Measurements from ENCODE around the gene EML4. TPM values are rescaled to one million over a fixed set of nuclear protein-coding genes. Genes with fewer than 3 reads are reported as not detected.

The EML4 gene
- total RNA-seq, 2 experiments from 2014 or later = 72.1 to 74.1 TPM

DNA sequence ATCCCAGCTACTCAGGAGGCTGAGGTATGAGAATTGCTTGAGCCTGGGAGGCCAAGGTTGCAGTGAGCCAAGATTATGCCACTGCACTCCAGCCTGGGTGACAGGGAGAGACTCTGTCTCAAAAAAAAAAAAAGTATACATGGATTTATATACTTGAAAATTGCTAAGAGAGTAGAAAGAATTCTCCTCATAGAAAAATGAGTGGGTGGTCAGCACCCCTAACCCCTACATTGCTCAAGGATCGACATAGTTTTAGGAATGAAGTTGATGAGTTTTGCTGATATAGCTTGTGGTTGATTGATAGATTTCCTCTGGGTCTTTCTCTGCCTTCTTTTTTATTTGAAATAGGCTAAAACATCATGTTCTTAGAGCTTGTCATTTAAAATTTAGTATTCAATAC is 58.9 kb downstream of the EML4 start:
- Mint-ChIP-seq H3K27ac (no peak overlapping the region), H3K36me3 (ENCODE audit: low read depth) (peaks cover 2% of the 10 kb centered on the region)

DNA sequence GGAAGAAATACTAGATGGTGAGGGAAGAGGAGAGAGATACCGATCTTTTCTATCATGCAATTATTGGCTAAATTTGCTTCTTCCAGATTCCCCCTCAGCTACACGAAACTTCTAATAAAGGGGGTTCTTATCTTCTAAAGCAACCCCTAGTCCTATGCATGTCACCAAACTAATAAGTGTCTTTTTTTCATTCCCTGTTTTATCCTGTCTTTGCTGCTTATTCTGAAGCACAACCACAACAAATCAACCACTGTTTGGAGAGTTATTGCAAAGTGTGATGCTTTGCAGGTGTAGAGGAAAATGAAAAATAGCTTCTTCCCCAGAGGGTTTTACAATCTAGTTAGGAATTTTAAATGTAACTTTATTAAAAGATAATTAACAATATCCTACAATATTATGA is 60.8 kb downstream of the EML4 start:
- no peaks in the 10 kb centered on the region for H3K27me3 Mint-ChIP-seq
- peaks cover 57% of the 10 kb centered on the region for H3K4me1 Mint-ChIP-seq
- H3K4me3 Mint-ChIP-seq = no peak overlapping the region
- ChIA-PET CTCF (interaction anchor here (0.6 to 2.1 kb wide), 7 partner anchors 9 to 135 kb away, joined by 3 to 5 read pairs (median 3); no protein-coding TSS in a partner anchor), POLR2A (interaction anchor here (0.7 kb wide), 1 partner anchor 14 kb away, joined by 3 read pairs; no protein-coding TSS in a partner anchor)
- no peaks in the 10 kb centered on the region for H3K36me3 Mint-ChIP-seq (ENCODE audit: low read depth)
- DNase-seq = no peak
- H3K27ac Mint-ChIP-seq = no peak overlapping the region
- intact Hi-C loops (cut with DNase I, micrococcal nuclease) = loop anchor here in 1 of 2 experiments (5.0 kb wide), 1 partner anchor 33 kb away; no protein-coding TSS in a partner anchor
- ATAC-seq = no peak
- no peaks in the 10 kb centered on the region for H3K9me3 Mint-ChIP-seq (ENCODE audit: low read depth)

More for the DNA sequence above, 58.9 kb downstream of the EML4 start:
- POLR2A ChIA-PET = no interaction called here
- ATAC-seq (no peak), DNase-seq (no peak)
- no peaks in the 10 kb centered on the region for H3K27me3 Mint-ChIP-seq
- CTCF ChIA-PET = interaction anchor here (0.6 to 2.1 kb wide), 4 partner anchors 11 to 166 kb away, joined by 3 to 6 read pairs (median 4); no protein-coding TSS in a partner anchor
- no peak overlapping the region for H3K4me3 Mint-ChIP-seq
- intact Hi-C loops (cut with DNase I, micrococcal nuclease) = no loop called here
- no peaks in the 10 kb centered on the region for H3K9me3 Mint-ChIP-seq (ENCODE audit: low read depth)
- H3K4me1 Mint-ChIP-seq = peaks cover 69% of the 10 kb centered on the region

DNA sequence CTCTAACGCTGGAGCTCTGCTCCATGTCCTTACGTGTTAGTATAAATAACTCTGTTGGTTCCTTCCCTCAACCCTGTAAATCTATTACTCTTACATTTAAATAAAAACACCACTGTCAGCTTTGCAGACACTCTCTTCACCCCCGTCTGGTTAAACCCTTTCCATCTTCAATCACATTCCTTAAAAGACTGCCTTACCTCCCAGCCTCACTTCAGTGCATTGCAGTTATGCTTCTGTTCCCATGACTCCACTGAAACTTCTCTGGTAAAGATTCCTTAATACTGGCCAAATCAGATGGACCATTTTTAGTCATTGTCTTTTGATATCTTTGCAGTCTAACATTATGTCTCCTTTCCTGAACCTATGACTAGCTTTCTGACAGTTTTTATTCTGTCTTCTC is 61.7 kb downstream of the EML4 start:
- ATAC-seq = no peak
- H3K36me3 Mint-ChIP-seq (ENCODE audit: low read depth) = no peaks in the 10 kb centered on the region
- no peaks in the 10 kb centered on the region for H3K27me3 Mint-ChIP-seq
- H3K4me3 Mint-ChIP-seq = no peak overlapping the region
- H3K27ac Mint-ChIP-seq = no peak overlapping the region
- no peaks in the 10 kb centered on the region for H3K9me3 Mint-ChIP-seq (ENCODE audit: low read depth)
- intact Hi-C loops (cut with DNase I, micrococcal nuclease) = loop anchor here in 1 of 2 experiments (5.0 kb wide), 1 partner anchor 34 kb away; no protein-coding TSS in a partner anchor
- CTCF ChIA-PET = interaction anchor here (1.1 to 1.2 kb wide), 2 partner anchors 10 to 35 kb away, joined by 3 to 4 read pairs; no protein-coding TSS in a partner anchor
- peaks cover 59% of the 10 kb centered on the region for H3K4me1 Mint-ChIP-seq
- POLR2A ChIA-PET = no interaction called here
- DNase-seq = no peak

DNA sequence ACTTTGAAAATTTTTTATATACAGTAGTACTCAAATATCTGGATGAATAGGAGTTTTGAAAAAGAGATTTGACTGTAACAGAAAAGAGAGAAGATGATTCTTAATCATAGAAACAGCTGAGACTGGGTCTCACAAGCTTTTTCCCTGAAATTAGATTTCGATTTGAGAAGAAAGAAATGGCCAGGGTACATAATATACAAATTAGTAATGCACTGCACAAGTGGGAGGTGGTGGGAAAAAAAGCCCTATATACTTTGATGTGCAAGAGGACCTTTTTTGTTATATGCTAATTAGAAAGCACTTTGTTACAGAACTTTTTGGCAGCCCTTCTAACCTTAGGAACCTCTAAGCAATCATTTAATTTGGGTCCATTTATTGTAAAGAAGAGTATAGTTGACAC is 62.9 kb downstream of the EML4 start:
- intact Hi-C loops (cut with DNase I, micrococcal nuclease) = loop anchor here in 1 of 2 experiments (5.0 kb wide), 1 partner anchor 35 kb away; no protein-coding TSS in a partner anchor
- ChIA-PET CTCF (interaction anchor here (1.1 kb wide), 1 partner anchor 36 kb away, joined by 3 read pairs; no protein-coding TSS in a partner anchor), POLR2A (interaction anchor here (0.7 to 0.9 kb wide), 4 partner anchors 11 to 669 kb away, joined by 3 to 4 read pairs (median 3); no protein-coding TSS in a partner anchor)
- H3K9me3 Mint-ChIP-seq (ENCODE audit: low read depth) = no peaks in the 10 kb centered on the region
- peak; percentile 74 for ATAC-seq
- DNase-seq = no peak
- H3K27me3 Mint-ChIP-seq = no peaks in the 10 kb centered on the region
- peaks cover 65% of the 10 kb centered on the region for H3K4me1 Mint-ChIP-seq
- H3K4me3 Mint-ChIP-seq = no peak overlapping the region
- no peaks in the 10 kb centered on the region for H3K36me3 Mint-ChIP-seq (ENCODE audit: low read depth)
- H3K27ac Mint-ChIP-seq = no peak overlapping the region

DNA sequence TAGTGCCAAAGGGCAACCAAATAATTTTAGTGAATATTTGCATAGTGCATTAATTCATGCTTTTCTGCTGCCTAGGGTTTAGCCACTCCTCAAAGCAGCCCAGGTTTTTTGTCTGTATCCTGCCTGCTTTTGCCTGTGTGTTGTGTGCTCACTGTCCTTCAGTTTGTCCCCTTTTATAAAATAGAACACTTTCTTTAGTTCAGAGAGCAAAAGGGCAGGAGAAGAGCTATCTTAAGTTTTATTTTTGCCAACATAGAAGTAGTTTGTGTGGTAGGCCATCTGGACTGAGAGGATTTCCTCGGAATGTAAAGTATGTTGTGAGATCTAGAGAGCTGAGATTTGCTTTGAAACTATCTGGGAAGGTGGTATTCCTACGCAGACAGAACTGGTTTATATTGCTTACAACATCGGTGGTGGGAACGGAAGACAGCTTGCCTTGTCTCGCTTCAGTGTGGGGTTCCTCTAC is 64.9 kb downstream of the EML4 start:
- peaks cover 72% of the 10 kb centered on the region for H3K4me1 Mint-ChIP-seq
- H3K27me3 Mint-ChIP-seq = no peaks in the 10 kb centered on the region
- no peak overlapping the region for H3K4me3 Mint-ChIP-seq
- ChIA-PET CTCF (interaction anchor here (0.8 to 1.6 kb wide), 4 partner anchors 12 to 144 kb away, joined by 3 to 5 read pairs (median 4); no protein-coding TSS in a partner anchor), POLR2A (no interaction called here)
- no peak for DNase-seq
- no peaks in the 10 kb centered on the region for H3K36me3 Mint-ChIP-seq (ENCODE audit: low read depth)
- intact Hi-C loops (cut with DNase I, micrococcal nuclease) = loop anchor here in 1 of 2 experiments (5.0 kb wide), 1 partner anchor 37 kb away; no protein-coding TSS in a partner anchor
- H3K27ac Mint-ChIP-seq = no peak overlapping the region
- no peak for ATAC-seq
- no peaks in the 10 kb centered on the region for H3K9me3 Mint-ChIP-seq (ENCODE audit: low read depth)

DNA sequence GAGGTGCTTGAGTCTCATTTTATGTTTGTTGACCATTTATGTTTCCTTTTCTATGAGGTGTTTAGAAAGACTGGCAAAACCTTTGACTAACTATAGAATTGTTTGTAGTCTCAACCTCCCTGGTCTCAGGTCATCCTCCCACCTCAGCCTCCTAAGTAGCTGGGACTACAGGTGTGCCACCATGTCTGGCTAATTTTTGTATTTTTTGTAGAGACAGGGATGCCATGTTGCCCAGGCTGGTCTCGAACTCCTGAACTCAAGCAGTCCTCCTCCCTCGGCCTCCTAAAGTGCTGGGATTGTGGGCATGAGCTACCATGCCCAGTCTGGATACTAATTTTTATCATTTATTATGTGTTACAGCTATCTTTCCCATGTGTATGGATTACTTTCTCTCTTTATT is 67.8 kb downstream of the EML4 start:
- intact Hi-C loops (cut with DNase I, micrococcal nuclease) = loop anchor here (5.0 kb wide), 2 partner anchors 65 to 370 kb away; no protein-coding TSS in a partner anchor
- ChIA-PET POLR2A (no interaction called here), CTCF (interaction anchor here (1.0 to 9.0 kb wide), 6 partner anchors 22 to 149 kb away, joined by 3 to 64 read pairs (median 4); no protein-coding TSS in a partner anchor)
- Mint-ChIP-seq H3K4me1 (peaks cover 74% of the 10 kb centered on the region), H3K27me3 (no peaks in the 10 kb centered on the region), H3K9me3 (ENCODE audit: low read depth) (no peaks in the 10 kb centered on the region), H3K4me3 (no peak overlapping the region), H3K27ac (no peak overlapping the region), H3K36me3 (ENCODE audit: low read depth) (no peaks in the 10 kb centered on the region)
- ATAC-seq (no peak), DNase-seq (no peak)

DNA sequence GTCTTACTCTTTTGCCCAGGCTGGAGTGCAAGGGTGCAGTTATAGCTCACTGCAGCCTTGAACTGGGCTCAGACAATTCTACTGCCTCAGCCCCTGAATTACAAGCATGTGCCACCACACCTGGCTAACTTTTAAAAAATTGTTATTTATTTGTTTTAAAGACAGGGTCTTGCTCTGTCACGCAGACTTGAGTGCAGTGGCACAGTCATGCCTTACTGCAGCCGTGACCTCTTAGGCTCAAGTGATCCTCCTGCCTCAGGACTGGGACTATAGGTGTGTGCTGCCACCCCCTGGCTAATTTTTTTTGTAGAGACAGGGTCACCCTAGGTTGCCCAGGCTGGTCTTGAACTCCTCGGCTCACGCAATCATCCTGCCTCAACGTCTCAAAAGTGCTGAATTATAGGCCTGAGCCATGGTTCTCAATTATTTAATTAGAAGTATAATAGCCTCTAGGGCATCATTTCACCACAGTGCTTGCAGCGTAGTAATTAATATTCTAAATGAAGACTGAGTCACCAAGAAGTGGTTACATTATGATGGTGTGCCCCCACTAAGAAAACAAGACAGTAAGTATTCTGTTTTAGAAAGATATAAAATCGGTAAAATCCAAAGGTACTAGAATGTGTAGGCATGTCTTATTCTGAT is 69.6 kb downstream of the EML4 start:
- DNase-seq = peak; percentile 66
- Mint-ChIP-seq H3K27me3 (no peaks in the 10 kb centered on the region), H3K4me1 (peaks cover 79% of the 10 kb centered on the region), H3K36me3 (ENCODE audit: low read depth) (no peaks in the 10 kb centered on the region), H3K4me3 (no peak overlapping the region), H3K9me3 (ENCODE audit: low read depth) (no peaks in the 10 kb centered on the region), H3K27ac (no peak overlapping the region)
- POLR2A ChIA-PET = interaction anchor here (0.7 kb wide), 1 partner anchor 128 kb away, joined by 6 read pairs; no protein-coding TSS in a partner anchor
- intact Hi-C loops (cut with DNase I, micrococcal nuclease) = loop anchor here (1.0 to 5.0 kb wide), 3 partner anchors 66 to 371 kb away; no protein-coding TSS in a partner anchor
- ATAC-seq = peak; percentile 91
- CTCF ChIA-PET = interaction anchor here (0.8 to 9.0 kb wide), 12 partner anchors 10 to 152 kb away, joined by 3 to 64 read pairs (median 4); no protein-coding TSS in a partner anchor

DNA sequence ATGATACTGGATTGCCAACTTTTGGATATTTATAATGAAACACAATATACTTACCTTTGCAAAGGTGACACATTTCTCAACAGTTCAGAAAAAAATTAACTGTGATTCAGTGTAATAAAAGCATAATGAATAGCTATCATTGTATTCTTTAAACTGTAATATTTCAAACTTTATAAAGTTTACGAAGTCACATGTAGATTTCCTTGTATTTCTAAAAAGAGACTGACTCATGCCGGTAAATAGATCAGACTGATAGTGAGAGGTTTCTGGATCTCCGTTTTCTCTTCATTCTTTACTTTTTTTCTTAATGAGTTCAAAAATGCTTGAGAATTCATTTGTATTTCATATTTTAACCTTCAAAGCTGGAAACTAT is 70.1 kb downstream of the EML4 start:
- H3K27ac Mint-ChIP-seq = no peak overlapping the region
- H3K4me1 Mint-ChIP-seq = peaks cover 77% of the 10 kb centered on the region
- H3K36me3 Mint-ChIP-seq (ENCODE audit: low read depth) = no peaks in the 10 kb centered on the region
- H3K9me3 Mint-ChIP-seq (ENCODE audit: low read depth) = no peaks in the 10 kb centered on the region
- H3K27me3 Mint-ChIP-seq = no peaks in the 10 kb centered on the region
- DNase-seq = no peak
- no peak overlapping the region for H3K4me3 Mint-ChIP-seq
- ATAC-seq = no peak
- ChIA-PET POLR2A (no interaction called here), CTCF (interaction anchor here (0.8 to 9.0 kb wide), 10 partner anchors 10 to 152 kb away, joined by 3 to 64 read pairs (median 4); no protein-coding TSS in a partner anchor)
- intact Hi-C loops (cut with DNase I, micrococcal nuclease) = loop anchor here (1.0 to 5.0 kb wide), 3 partner anchors 67 to 372 kb away; no protein-coding TSS in a partner anchor

DNA sequence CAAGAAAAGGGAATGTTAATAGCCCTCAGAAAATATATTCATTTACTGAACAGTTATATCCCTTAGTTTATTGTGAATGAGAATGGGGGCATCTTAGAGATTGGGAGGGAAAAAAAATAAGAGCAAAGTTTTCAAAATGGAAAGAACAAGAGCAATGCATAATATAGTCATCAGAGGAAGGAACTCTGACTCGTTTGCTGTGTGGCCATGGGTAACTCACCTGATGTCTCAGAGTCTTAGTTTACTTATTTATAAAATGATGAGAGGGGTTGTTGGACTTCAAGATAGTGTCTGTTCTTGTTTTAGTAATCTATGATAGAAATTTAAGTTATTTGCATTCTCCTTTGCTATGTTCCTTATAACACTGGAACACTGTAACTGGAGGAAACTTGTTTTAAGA is 70.7 kb downstream of the EML4 start:
- H3K27ac Mint-ChIP-seq = peak overlapping the region; percentile 51
- peaks cover 2% of the 10 kb centered on the region for H3K36me3 Mint-ChIP-seq (ENCODE audit: low read depth)
- ChIA-PET CTCF (interaction anchor here (0.8 to 9.0 kb wide), 11 partner anchors 10 to 153 kb away, joined by 3 to 64 read pairs (median 4); no protein-coding TSS in a partner anchor), POLR2A (no interaction called here)
- no peaks in the 10 kb centered on the region for H3K27me3 Mint-ChIP-seq
- H3K9me3 Mint-ChIP-seq (ENCODE audit: low read depth) = no peaks in the 10 kb centered on the region
- no peak for DNase-seq
- H3K4me1 Mint-ChIP-seq = peaks cover 81% of the 10 kb centered on the region
- peak; percentile 53 for ATAC-seq
- H3K4me3 Mint-ChIP-seq = no peak overlapping the region
- intact Hi-C loops (cut with DNase I, micrococcal nuclease) = loop anchor here (1.0 to 5.0 kb wide), 3 partner anchors 68 to 373 kb away; no protein-coding TSS in a partner anchor

DNA sequence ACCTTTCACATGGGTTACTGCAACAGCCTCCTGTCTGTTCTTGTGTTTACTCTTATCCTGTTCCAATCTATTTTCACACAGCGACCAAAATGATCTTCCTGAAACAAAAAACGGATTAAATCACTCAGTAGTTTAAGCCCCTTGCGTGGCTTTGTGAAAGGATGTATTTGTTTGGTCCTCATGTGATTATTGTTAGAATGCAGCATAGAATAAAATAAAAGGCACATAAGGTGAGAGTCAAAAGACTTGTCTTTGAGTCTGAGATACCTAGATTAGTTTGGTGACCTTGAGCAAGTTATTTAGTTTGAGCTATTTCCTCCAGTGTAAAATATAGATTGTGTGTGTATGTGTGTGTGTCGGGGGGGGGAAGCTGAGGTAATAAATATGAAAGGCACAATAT is 72.4 kb downstream of the EML4 start:
- ChIA-PET CTCF (interaction anchor here (0.9 to 9.0 kb wide), 5 partner anchors 10 to 372 kb away, joined by 3 to 64 read pairs (median 7); no protein-coding TSS in a partner anchor), POLR2A (no interaction called here)

DNA sequence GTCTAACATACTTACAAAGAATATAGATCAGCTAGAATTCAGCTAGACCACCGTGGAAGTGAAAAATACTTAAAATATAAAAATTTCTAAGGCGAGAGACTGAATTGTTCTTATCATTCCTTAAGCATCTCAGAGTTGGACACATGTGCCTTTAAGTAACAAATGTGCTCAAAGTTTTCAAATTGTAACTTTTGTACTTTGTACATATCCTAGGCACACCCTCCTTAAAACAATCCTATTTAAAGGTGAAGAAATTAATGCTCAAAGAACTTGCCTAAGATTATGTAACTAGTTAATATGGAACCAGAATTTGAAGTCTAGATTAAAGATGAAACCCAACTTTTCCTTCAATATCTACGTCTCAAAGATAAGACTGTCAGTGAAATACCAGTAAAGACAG is 74.1 kb downstream of the EML4 start:
- POLR2A ChIA-PET = no interaction called here
- Mint-ChIP-seq H3K4me3 (no peak overlapping the region), H3K36me3 (ENCODE audit: low read depth) (peaks cover 16% of the 10 kb centered on the region), H3K9me3 (ENCODE audit: low read depth) (no peaks in the 10 kb centered on the region), H3K27me3 (no peaks in the 10 kb centered on the region), H3K27ac (no peak overlapping the region), H3K4me1 (peaks cover 62% of the 10 kb centered on the region)
- intact Hi-C loops (cut with DNase I, micrococcal nuclease) = no loop called here
- CTCF ChIA-PET = interaction anchor here (9.0 kb wide), 1 partner anchor 148 kb away, joined by 64 read pairs; no protein-coding TSS in a partner anchor
- ATAC-seq (no peak), DNase-seq (no peak)

More for the DNA sequence above, 72.4 kb downstream of the EML4 start:
- peaks cover 72% of the 10 kb centered on the region for H3K4me1 Mint-ChIP-seq
- ATAC-seq (no peak), DNase-seq (no peak)
- H3K9me3 Mint-ChIP-seq (ENCODE audit: low read depth) = no peaks in the 10 kb centered on the region
- intact Hi-C loops (cut with DNase I, micrococcal nuclease) = no loop called here
- H3K4me3 Mint-ChIP-seq = no peak overlapping the region
- H3K27me3 Mint-ChIP-seq = no peaks in the 10 kb centered on the region
- H3K27ac Mint-ChIP-seq = no peak overlapping the region
- peaks cover 10% of the 10 kb centered on the region for H3K36me3 Mint-ChIP-seq (ENCODE audit: low read depth)
